Measurements from ENCODE around the gene NSF. TPM values are rescaled to one million over a fixed set of nuclear protein-coding genes. Genes with fewer than 3 reads are reported as not detected.

The NSF gene
- total RNA-seq, 1 experiment from 2014 or later, result 56.5 TPM

DNA sequence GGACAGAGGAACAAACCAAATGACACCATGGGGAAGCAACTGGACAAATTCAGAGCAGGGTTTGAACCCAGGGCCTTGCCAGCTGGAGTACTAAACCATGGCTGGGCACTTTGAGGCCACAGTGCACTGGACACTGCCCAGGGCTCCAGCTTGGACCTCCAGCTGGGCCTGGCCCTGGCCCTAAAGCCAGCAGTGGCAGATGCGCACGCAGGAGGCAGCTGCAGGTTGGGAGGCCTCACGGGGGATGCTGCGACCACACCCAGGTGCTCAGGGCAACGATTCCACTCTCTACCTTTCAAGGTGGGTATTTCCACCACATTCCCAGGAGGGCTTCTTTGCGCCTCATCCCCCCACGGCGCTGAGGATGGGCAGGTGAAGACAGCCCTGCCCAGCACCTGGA is 199.1 kb downstream of the NSF start:
- Histone ChIP-seq H3K36me3 (ENCODE audit: control insufficient read depth, insufficient read depth, low read length) (no peaks in the 10 kb centered on the region), H3K4me3 (ENCODE audit: low read depth in 2 of 2, low read length in 2 of 2) (no peak overlapping the region), H3K27me3 (ENCODE audit: control insufficient read depth, insufficient read depth, low read length) (no peaks in the 10 kb centered on the region), H3K4me1 (ENCODE audit: control insufficient read depth, insufficient read depth, low read length) (no peaks in the 10 kb centered on the region), H3K9me3 (ENCODE audit: control insufficient read depth, insufficient read depth, low read depth, low read length) (no peaks in the 10 kb centered on the region), H3K27ac (ENCODE audit: low read length) (no peak overlapping the region)
- ChIA-PET POLR2A (no interaction called here), CTCF (interaction anchor here (0.6 kb wide), 1 partner anchor 8 kb away, joined by 4 read pairs; no protein-coding TSS in a partner anchor)
- intact Hi-C loops (cut with micrococcal nuclease; ENCODE audit: unreplicated experiment), result no loop called here
- DNase-seq (ENCODE audit: low read depth, low spot score) (no peak), ATAC-seq (no peak)
- no TSS peak for BruUV-seq (replicated peaks)
- in situ Hi-C loops (cut with HindIII; ENCODE audit: low pct_unique_long_range_greater_than_20kb, low sequenced_read_pairs), result no loop called here
- TF ChIP-seq, protein P1, sequence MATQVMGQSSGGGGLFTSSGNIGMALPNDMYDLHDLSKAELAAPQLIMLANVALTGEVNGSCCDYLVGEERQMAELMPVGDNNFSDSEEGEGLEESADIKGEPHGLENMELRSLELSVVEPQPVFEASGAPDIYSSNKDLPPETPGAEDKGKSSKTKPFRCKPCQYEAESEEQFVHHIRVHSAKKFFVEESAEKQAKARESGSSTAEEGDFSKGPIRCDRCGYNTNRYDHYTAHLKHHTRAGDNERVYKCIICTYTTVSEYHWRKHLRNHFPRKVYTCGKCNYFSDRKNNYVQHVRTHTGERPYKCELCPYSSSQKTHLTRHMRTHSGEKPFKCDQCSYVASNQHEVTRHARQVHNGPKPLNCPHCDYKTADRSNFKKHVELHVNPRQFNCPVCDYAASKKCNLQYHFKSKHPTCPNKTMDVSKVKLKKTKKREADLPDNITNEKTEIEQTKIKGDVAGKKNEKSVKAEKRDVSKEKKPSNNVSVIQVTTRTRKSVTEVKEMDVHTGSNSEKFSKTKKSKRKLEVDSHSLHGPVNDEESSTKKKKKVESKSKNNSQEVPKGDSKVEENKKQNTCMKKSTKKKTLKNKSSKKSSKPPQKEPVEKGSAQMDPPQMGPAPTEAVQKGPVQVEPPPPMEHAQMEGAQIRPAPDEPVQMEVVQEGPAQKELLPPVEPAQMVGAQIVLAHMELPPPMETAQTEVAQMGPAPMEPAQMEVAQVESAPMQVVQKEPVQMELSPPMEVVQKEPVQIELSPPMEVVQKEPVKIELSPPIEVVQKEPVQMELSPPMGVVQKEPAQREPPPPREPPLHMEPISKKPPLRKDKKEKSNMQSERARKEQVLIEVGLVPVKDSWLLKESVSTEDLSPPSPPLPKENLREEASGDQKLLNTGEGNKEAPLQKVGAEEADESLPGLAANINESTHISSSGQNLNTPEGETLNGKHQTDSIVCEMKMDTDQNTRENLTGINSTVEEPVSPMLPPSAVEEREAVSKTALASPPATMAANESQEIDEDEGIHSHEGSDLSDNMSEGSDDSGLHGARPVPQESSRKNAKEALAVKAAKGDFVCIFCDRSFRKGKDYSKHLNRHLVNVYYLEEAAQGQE (IDR thresholded peaks at IDR 0.05; ENCODE audit: insufficient read depth in 1 of 2, low read depth in 2 of 2, low read length in 1 of 2), result no peak
- TF ChIP-seq SIN3A (IDR thresholded peaks at IDR 0.05; ENCODE audit: borderline replicate concordance, insufficient read depth, low read depth, low read length) (no peak), POLR2AphosphoS5 (IDR thresholded peaks at IDR 0.05; ENCODE audit: low read depth, low read length) (no peak), TCF7L2 (IDR thresholded peaks at IDR 0.05; ENCODE audit: low read depth, low read length) (no peak)
- TF ChIP-seq, protein P2, sequence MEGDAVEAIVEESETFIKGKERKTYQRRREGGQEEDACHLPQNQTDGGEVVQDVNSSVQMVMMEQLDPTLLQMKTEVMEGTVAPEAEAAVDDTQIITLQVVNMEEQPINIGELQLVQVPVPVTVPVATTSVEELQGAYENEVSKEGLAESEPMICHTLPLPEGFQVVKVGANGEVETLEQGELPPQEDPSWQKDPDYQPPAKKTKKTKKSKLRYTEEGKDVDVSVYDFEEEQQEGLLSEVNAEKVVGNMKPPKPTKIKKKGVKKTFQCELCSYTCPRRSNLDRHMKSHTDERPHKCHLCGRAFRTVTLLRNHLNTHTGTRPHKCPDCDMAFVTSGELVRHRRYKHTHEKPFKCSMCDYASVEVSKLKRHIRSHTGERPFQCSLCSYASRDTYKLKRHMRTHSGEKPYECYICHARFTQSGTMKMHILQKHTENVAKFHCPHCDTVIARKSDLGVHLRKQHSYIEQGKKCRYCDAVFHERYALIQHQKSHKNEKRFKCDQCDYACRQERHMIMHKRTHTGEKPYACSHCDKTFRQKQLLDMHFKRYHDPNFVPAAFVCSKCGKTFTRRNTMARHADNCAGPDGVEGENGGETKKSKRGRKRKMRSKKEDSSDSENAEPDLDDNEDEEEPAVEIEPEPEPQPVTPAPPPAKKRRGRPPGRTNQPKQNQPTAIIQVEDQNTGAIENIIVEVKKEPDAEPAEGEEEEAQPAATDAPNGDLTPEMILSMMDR (IDR thresholded peaks at IDR 0.05), result no peak

DNA sequence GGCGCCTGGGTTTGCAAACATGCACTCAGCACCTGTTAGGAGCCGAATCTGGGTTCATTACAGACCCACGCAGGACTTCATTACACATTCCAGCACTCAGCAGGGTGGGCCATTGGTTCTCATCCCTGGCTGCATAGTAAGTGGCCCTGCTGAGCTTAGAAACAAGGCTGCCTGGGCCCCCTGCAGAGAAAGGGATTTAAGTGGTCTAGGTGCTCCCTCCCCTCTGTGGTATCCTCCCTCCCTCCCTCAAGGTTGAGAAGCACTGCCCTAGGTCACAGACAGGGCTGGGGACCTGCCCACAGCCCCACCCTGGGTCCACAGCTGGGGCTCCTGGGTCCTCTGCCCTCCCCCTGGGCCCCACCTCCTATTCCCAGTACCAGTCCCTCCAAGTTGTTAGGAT is 199.7 kb downstream of the NSF start:
- TF ChIP-seq POLR2AphosphoS5 (IDR thresholded peaks at IDR 0.05; ENCODE audit: low read depth, low read length), result no peak
- TF ChIP-seq SIN3A (IDR thresholded peaks at IDR 0.05; ENCODE audit: borderline replicate concordance, insufficient read depth, low read depth, low read length), result no peak
- TF ChIP-seq, protein P1 (IDR thresholded peaks at IDR 0.05; ENCODE audit: insufficient read depth in 1 of 2, low read depth in 2 of 2, low read length in 1 of 2), result no peak
- no peak for TF ChIP-seq TCF7L2 (IDR thresholded peaks at IDR 0.05; ENCODE audit: low read depth, low read length)
- TF ChIP-seq, protein P2 (IDR thresholded peaks at IDR 0.05), result no peak
- H3K4me1 ChIP-seq (ENCODE audit: control insufficient read depth, insufficient read depth, low read length), result peaks cover under 1% of the 10 kb centered on the region; the same call in 1 of the 2 replicates
- no peak for DNase-seq (ENCODE audit: low read depth, low spot score)
- H3K36me3 ChIP-seq (ENCODE audit: control insufficient read depth, insufficient read depth, low read length), result no peaks in the 10 kb centered on the region
- no peak overlapping the region for H3K27ac ChIP-seq (ENCODE audit: low read length)
- no TSS peak for BruUV-seq (replicated peaks)
- no peak overlapping the region for H3K4me3 ChIP-seq (ENCODE audit: low read depth in 2 of 2, low read length in 2 of 2)
- intact Hi-C loops (cut with micrococcal nuclease; ENCODE audit: unreplicated experiment) (no loop called here), in situ Hi-C loops (cut with HindIII; ENCODE audit: low pct_unique_long_range_greater_than_20kb, low sequenced_read_pairs) (no loop called here)
- ChIA-PET CTCF (interaction anchor here (0.6 kb wide), 1 partner anchor 9 kb away, joined by 4 read pairs; no protein-coding TSS in a partner anchor), POLR2A (no interaction called here)
- ATAC-seq, result no peak
- no peaks in the 10 kb centered on the region for H3K27me3 ChIP-seq (ENCODE audit: control insufficient read depth, insufficient read depth, low read length)
- no peaks in the 10 kb centered on the region for H3K9me3 ChIP-seq (ENCODE audit: control insufficient read depth, insufficient read depth, low read depth, low read length)

All from Panc1 (cell line).